Activated CD4-positive, alpha-beta T cell treated with anti-CD3 and anti-CD28 coated beads for 48 hours (primary cell): ENCODE measurements around the gene GPR143.

Experiments
- DNase-seq: peaks from one replicate; pipeline ENCODE4 v3.0.0-alpha.2; 2020

The GPR143 gene

DNA sequence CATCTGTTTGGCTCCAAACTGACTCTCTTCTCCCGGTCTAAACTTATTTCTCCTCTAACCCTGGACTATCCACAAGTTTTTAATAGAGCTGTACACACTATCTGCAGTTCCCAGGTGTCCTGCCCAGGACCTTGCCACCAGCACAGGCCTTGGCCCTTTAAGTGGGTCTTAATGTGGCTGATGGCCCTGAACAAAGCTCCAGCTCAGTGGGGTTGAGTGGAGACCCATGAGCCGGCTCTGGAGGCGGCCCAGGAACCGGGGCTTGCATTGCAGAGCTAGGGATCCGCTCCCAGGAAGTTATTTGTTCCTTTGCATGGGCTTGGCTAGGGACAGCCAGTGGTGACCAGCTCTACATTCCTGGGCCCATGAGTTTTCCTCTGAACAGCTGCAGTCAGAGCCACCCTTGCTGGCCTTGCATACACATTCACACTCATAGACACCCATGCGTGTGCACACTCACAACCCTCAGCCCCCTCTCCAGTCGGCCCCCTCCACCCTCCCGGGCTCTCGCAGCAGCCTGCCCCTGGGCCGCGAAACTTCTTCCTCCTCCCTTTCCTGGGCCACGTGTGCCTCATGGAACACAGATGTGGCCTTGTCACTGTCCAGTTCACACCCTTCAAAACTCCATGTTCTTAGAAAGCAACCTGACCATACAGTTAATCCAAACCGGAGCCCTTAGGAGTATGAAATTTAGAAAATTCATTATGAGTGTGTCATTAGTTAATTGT lies 58.2 kb downstream of the GPR143 start:
- DNase-seq: no peak

- no peak for DNase-seq
These were observed 59.2 kb downstream of the GPR143 start for GRCh38 chrX:9706421-9706820.

DNA sequence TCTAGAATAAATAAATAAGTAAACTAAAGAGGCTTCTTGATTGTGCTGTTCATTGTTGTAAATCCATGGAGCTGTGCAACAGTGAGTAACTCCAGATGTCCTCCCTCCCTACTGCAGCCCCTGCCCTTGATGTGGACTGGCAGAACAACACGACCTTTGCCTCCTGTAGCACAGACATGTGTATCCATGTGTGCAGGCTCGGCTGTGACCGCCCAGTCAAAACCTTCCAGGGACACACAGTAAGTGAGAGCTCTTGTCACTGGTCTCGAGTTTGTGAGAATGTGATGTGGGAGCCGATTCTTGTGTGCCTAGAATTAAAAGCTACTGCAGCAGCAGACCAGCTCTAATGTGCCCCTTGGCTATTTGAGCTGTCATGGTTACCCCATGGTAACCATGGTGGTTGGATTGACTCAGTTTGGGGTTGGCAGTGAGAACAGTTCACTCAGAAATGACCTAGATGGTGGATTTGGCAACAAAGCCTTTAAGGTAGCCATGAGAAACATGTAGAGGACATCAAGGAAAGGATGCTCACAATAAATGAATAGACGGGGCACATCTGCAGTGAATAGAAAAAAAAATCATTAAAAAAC lies 60.7 kb downstream of the GPR143 start:
- no peak for DNase-seq

- DNase-seq: no peak
These were observed 62.2 kb downstream of the GPR143 start for GRCh38 chrX:9703406-9703805.

- DNase-seq: no peak
These were observed 63.9 kb downstream of the GPR143 start for GRCh38 chrX:9701790-9702189.

DNA sequence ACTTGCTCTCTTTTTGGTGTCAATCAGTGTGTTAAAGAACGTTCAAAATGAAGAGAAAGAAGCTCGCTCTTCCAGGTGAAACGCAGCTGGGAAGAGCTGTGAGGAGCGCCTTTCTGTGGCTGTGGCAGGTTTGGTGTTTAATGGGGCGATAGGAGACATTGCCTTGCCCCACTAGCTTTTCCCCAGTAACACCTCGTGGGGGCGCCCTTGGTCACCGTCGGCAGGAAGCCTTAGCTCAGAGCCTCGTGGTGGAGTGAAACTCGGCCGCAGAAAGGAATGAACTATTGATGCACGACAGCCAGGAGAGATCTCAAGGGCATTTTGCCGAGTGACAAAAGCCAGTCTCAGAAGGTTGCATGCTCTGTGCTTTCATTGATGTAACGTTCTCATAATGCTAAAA lies 65.1 kb downstream of the GPR143 start:
- DNase-seq: no peak

DNA sequence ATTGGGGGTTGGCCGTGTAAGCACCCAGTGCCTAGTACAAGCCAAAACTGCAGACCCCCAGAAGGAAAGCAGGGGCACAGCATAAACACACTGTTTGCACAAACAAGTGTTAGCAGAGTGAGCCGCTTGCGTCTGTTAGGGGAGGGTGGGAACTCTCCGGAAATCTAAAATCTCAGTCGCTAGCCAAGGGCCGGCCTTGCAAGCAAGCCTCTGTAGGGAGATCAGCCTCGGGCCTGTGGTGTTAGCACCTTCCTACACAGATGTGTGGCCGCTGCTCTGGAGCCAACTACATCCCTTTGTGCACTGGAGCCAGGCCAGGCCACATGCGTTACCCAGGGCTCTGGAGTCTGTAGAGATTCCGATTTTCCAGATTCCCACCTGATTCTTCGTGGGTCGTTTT lies 67.1 kb downstream of the GPR143 start:
- no peak for DNase-seq

DNA sequence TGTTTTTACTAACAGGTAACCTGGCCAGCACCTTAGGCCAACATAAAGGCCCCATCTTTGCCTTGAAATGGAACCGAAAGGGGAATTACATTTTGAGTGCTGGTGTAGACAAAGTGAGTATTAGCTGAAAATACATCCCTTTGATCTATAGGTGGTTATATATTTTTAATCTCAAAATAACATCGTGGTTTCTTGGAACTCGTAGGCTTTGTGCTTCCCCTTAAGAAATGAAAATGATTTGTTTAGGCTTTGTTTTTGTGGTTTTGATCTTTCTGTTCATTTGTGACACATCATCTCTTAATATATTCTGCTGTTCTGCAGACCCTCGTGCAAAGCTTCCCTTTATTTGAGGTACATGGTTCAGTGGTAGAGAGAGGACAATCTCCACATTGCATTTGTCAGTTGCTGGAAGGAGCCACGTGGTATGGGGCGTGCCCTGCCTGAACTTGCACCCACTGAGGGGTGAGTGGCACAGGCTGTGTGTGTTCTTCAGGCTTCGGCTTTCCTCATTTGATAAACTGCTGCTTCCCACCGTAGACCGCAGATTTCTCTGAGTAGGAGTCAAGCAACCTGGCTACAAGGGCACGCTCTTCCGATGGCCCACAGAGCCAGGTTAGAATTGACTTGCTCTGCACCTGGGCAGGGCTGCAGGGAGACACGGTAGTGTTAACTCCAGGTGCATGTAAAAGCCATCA lies 72.2 kb downstream of the GPR143 start:
- no peak for DNase-seq

GRCh38 chrX:9690046-9690445 lies 75.6 kb downstream of the GPR143 start:
- no peak for DNase-seq

DNA sequence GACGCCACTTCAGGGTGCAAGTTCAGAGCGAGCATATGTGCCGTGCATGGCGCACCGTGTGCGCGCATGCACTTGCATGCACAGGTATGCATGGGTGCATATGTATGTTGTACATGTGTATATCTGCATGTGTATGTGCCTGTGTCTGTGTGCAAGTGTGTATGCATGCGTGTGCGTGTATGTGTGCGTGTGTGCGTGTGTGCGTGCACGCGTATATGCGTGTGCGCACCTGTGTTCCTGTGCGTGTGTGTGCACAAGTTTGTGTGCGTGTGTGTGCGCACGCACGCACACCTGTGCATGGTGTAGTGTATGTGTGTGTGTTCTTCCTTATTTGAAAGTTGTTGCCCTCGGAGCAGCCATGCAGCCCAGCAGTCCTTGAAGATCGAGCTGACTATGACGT lies 76.8 kb downstream of the GPR143 start:
- no peak for DNase-seq

DNA sequence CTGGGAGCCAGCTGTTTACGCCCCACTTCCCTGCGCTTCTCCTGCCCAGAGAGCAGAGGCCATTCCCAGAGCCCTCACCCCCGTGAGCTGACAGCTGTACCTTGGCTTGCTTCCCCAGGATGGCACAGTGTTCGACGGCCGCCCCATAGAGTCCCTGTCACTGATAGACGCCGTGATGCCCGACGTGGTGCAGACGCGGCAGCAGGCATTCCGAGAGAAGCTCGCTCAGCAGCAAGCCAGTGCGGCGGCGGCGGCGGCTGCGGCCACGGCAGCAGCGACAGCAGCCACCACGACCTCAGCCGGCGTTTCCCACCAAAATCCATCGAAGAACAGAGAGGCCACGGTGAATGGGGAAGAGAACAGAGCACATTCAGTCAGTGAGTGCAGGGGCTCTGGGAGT lies 77.7 kb downstream of the GPR143 start:
- DNase-seq: no peak

- no peak for DNase-seq
These were observed 82.3 kb downstream of the GPR143 start for GRCh38 chrX:9683350-9683749.

DNA sequence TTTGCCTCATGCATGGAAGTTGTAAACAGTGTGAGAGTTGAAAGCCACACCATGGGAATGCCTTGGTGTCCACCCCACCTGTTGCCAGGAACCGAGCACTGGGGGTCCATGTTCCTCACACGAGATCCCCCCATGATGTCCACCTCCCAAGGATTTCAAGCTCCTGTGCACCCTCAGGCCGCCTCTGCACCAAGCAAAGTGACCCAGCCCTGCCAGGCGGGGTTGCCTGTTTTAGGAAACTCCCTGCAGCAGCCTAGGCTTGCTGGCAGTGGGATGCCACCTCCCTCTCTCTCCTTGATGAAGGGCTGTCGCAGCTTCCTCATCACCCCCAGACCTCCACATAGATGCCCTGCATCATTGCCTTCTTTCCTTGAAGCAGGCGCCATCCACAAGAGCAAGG lies 82.8 kb downstream of the GPR143 start:
- no peak for DNase-seq

GRCh38 chrX:9682456-9682855 lies 83.2 kb downstream of the GPR143 start:
- no peak for DNase-seq

GRCh38 chrX:9681422-9681821 lies 84.2 kb downstream of the GPR143 start:
- DNase-seq: no peak

- DNase-seq: no peak
These were observed 84.6 kb downstream of the GPR143 start for GRCh38 chrX:9681011-9681410.

DNA sequence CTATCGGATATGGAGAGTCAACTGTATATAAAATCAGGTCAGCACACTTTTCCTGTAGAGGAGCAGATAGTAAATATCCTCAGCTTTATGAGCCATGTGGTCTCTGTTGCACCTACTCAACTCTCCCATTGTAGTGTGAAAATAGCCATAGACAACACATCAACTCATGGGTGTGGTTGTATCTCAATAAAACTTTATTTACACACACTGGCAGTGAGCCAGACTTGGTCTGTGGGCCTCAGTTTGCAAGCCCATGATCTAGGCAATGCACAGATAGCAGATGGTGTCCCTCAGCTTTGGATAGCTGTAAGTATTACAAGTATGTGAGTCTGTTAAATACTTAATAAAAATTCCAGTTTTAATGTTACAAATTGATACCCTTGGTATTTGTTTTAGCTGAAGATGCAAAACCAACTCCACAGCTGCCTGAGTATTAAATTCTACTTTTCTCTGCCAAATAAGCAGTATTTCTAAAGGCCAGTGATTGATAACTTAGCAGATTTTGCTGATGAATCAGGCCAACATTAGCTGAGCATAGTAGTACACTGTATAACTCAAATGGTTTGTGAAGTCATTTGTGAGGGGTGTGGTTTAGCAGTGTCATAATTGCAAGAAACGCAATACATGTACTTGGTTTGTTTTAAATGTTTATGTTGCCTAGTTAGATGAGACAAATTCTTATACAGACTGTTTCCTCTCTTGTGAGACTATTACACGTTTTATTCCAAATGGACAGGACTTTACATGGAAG lies 87.3 kb downstream of the GPR143 start:
- no peak for DNase-seq

- DNase-seq: peak; percentile 30
These were observed 88.4 kb downstream of the GPR143 start for GRCh38 chrX:9677098-9677739.

DNA sequence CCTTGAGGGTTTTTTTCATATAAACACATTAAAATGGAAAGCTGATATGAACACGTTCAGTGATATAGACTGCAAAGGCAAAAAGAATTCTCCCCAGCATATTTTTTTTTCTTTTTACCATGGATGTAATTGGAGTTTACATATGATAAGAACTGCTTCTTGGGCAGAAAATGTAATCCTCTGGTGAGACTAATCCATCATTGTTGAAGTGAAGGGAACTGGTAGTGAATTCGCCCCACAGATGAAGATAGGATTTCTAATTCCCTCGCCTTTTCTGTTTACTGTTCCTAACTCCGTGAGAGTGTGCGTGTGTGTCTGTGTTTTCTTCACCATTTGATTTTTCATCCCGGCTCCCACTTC lies 88.9 kb downstream of the GPR143 start:
- DNase-seq: no peak

GRCh38 chrX:9676306-9676705 lies 89.3 kb downstream of the GPR143 start:
- DNase-seq: no peak
